Natural killer cell (primary cell): ENCODE results near the gene XRRA1. TPM values are rescaled to one million over a fixed set of nuclear protein-coding genes. Genes with fewer than 3 reads are reported as not detected.

Source experiments
- ATAC-seq, 3 donors: fragments of 150-1000 bp in 2 of 3; fragments of 200-7000 bp in 1 of 3; cut with Tn5 transposase; 1 replicate in 1 of 3; 2 replicates in 2 of 3; pipeline ENCODE4 v1.10.0; 2021; ENCODE audit warnings: mild to moderate bottlenecking in 2 of 3, moderate library complexity in 2 of 3
- DNase-seq, 2 donors: peaks; one replicate each; pipeline versions ENCODE4 v3.0.0 to v3.0.0-alpha.2; 2013 to 2021; ENCODE audit warnings: mixed read lengths in 1 of 2
- H3K27ac ChIP-seq: one replicate; pipeline ENCODE4 v1.5.1; 2013; ENCODE audit warnings: mild to moderate bottlenecking, low read length
- H3K27me3 ChIP-seq: one replicate; pipeline ENCODE4 v1.6.1; 2013; ENCODE audit warnings: low read length; ENCODE audit not compliant: control insufficient read depth, insufficient read depth
- H3K36me3 ChIP-seq: one replicate; pipeline ENCODE4 v1.6.1; 2013; ENCODE audit warnings: low read length; ENCODE audit not compliant: control insufficient read depth, insufficient read depth
- H3K4me1 ChIP-seq: one replicate; pipeline ENCODE4 v1.6.1; 2013; ENCODE audit warnings: low read length; ENCODE audit not compliant: control insufficient read depth, insufficient read depth
- H3K4me3 ChIP-seq: one replicate; pipeline ENCODE4 v1.5.1; 2013; ENCODE audit warnings: low read length
- H3K9me3 ChIP-seq: one replicate; pipeline ENCODE4 v1.6.1; 2013; ENCODE audit warnings: low read length; ENCODE audit not compliant: control insufficient read depth, insufficient read depth
- H3K27ac Mint-ChIP-seq, 2 donors: one replicate each; pipeline ENCODE4 v1.8.0; 2022; ENCODE audit warnings: mild to moderate bottlenecking in 2 of 2, mixed read lengths in 2 of 2, moderate library complexity in 1 of 2
- H3K27me3 Mint-ChIP-seq, 2 donors: one replicate each; pipeline ENCODE4 v1.8.0; 2022; ENCODE audit warnings: low read depth in 2 of 2, mixed read lengths in 2 of 2
- H3K36me3 Mint-ChIP-seq: one replicate; pipeline ENCODE4 v1.8.0; 2022; ENCODE audit warnings: mixed read lengths
- H3K4me1 Mint-ChIP-seq, 2 donors: one replicate each; pipeline ENCODE4 v1.8.0; 2022; ENCODE audit warnings: mixed read lengths in 2 of 2
- H3K4me3 Mint-ChIP-seq: one replicate; pipeline ENCODE4 v1.8.0; 2022; ENCODE audit warnings: mild to moderate bottlenecking, moderate library complexity, mixed read lengths
- H3K9me3 Mint-ChIP-seq, 2 donors: one replicate each; pipeline ENCODE4 v1.8.0; 2022; ENCODE audit warnings: mixed read lengths in 2 of 2
- CTCF ChIP-seq: fragments of 200-600 bp; IDR thresholded peaks from one replicate; pipeline ENCODE4 v1.8.0; 2022; ENCODE audit warnings: antibody characterized with exemption
- WGBS: methylation state at CpG from one replicate; pipeline ENCODE4 v1.1.7; 2013; ENCODE audit warnings: missing lambda C conversion rate; ENCODE audit not compliant: insufficient coverage; 5-methylcytosine and 5-hydroxymethylcytosine counted together
- intact Hi-C: fragments of 100-400 bp; cut with micrococcal nuclease; formaldehyde crosslinking; loops from one replicate; pipeline ENCODE4 v1.14.2; 2022
- total RNA-seq, 4 donors: library from RNA; stranded (reverse); fragments of 120-200 nt in 1 of 4; gene quantifications; one replicate each; pipeline versions ENCODE4 v1.2.3 to v1.2.4, GENCODE V29; 2013 to 2022

The XRRA1 gene
- total RNA-seq, 3 donors from 2014 or later (not counting 1 experiment from before 2014, with no cell fraction given), result 12.7 to 14.3 (median 14.3) TPM

- Mint-ChIP-seq H3K27me3 (no peaks in the 10 kb centered on the region), H3K4me1 (peaks cover 65 to 69% of the 10 kb centered on the region in 2 donors), H3K9me3 (no peaks in the 10 kb centered on the region), H3K36me3 (no peaks in the 10 kb centered on the region), H3K4me3 (peak overlapping the region; percentile 99), H3K27ac (peak overlapping the region; percentile 97)
- Histone ChIP-seq H3K9me3 (no peaks in the 10 kb centered on the region), H3K27me3 (no peaks in the 10 kb centered on the region), H3K4me1 (peaks cover 24% of the 10 kb centered on the region), H3K27ac (peak overlapping the region; percentile 45), H3K4me3 (peak overlapping the region; percentile 88), H3K36me3 (peaks cover 6% of the 10 kb centered on the region)
- DNase-seq (no peak), ATAC-seq (no peak)
- TF ChIP-seq CTCF, result no peak
- 79% methylated on average over 2 of the region's 2 CpGs for WGBS
- intact Hi-C loops, result no loop called here
These were observed 1.6 kb upstream of the XRRA1 start for GRCh38 chr11:74950374-74950969.

- H3K4me1 Mint-ChIP-seq, result peaks cover 58 to 61% of the 10 kb centered on the region in 2 donors
- H3K27me3 Mint-ChIP-seq, result no peaks in the 10 kb centered on the region
- Histone ChIP-seq H3K27me3 (no peaks in the 10 kb centered on the region), H3K27ac (peak overlapping the region; percentile 95), H3K4me3 (peak overlapping the region; percentile 88), H3K9me3 (no peaks in the 10 kb centered on the region), H3K4me1 (peaks cover 24% of the 10 kb centered on the region), H3K36me3 (peaks cover 4% of the 10 kb centered on the region)
- intact Hi-C loops, result loop anchor here (1.0 kb wide), 1 partner anchor 39 kb away; the partner anchor contains the start of gene NEU3
- DNase-seq, result no peak
- no peaks in the 10 kb centered on the region for H3K36me3 Mint-ChIP-seq
- 0% methylated on average over 6 of the region's 6 CpGs for WGBS
- no peak for ATAC-seq
- H3K9me3 Mint-ChIP-seq, result no peaks in the 10 kb centered on the region
- peak overlapping the region; percentile 97 for H3K27ac Mint-ChIP-seq
- H3K4me3 Mint-ChIP-seq, result peak overlapping the region; percentile 99
- no peak for TF ChIP-seq CTCF
These were observed 854 bp upstream of the XRRA1 start for GRCh38 chr11:74949753-74950137.

DNA sequence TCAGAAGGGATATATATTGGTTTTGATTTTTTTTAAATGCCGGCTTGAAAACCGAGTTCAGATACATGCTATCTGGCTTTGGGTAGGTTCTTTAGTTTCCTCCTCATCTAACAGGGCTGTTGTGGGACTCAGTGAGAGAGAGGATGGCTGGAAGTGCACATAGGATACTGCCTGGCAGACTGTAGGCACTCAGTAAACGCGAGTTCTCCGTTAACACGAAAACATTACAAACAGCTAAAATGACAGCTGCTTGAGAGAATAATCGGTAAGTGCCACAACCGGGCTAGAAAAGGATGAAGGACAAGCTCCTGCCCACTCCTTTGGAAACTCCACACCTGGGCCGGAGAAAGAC lies 369 bp downstream of the XRRA1 start:
- TF ChIP-seq CTCF, result no peak
- WGBS, result 0% methylated on average over 8 of the region's 9 CpGs
- H3K4me3 Mint-ChIP-seq, result peak overlapping the region; percentile 99
- peak overlapping the region; percentile 88 for H3K4me3 ChIP-seq
- H3K36me3 ChIP-seq, result peaks cover 3% of the 10 kb centered on the region
- ATAC-seq (peak in 2 of 3 donors; percentile 1 to 4), DNase-seq (no peak)
- H3K4me1 ChIP-seq, result peaks cover 24% of the 10 kb centered on the region
- H3K27me3 ChIP-seq, result no peaks in the 10 kb centered on the region
- H3K27me3 Mint-ChIP-seq, result no peaks in the 10 kb centered on the region
- peak overlapping the region; percentile 97 for H3K27ac Mint-ChIP-seq
- no peaks in the 10 kb centered on the region for H3K36me3 Mint-ChIP-seq
- peaks cover 46 to 49% of the 10 kb centered on the region in 2 donors for H3K4me1 Mint-ChIP-seq
- H3K27ac ChIP-seq, result peak overlapping the region; percentile 95
- H3K9me3 Mint-ChIP-seq, result no peaks in the 10 kb centered on the region
- no peaks in the 10 kb centered on the region for H3K9me3 ChIP-seq
- intact Hi-C loops, result no loop called here
